RWPE1 (cell line): Measurements from ENCODE around the gene ABCF2.

Source experiments
- CTCF ChIA-PET: fragments of 350-600 bp; sonication (Branson Sonifier 250); formaldehyde crosslinking; extraction: SDS; loops from one replicate; lab custom pipeline; 2021; lab: Yijun Ruan, JAX
- POLR2A ChIA-PET: fragments of 400-600 bp; formaldehyde crosslinking; extraction: SDS; loops from one replicate; lab custom pipeline; 2020; ENCODE audit warnings: antibody characterized with exemption; ENCODE audit not compliant: low non-redundant PET; lab: Yijun Ruan, JAX
- DNase-seq: peaks from one replicate; pipeline ENCODE4 v3.0.0; 2012; ENCODE audit warnings: low spot score
- H3K27ac ChIP-seq: fragments of 450-650 bp; 2 replicates; pipeline ENCODE4 v1.5.1; 2017
- TF ChIP-seq, protein P1 (sequence below): fragments of 450-650 bp; conservative IDR thresholded peaks from 2 replicates; pipeline ENCODE4 v1.5.1; 2017; ENCODE audit warnings: low read depth, mild to moderate bottlenecking

ABCF2 gene

DNA sequence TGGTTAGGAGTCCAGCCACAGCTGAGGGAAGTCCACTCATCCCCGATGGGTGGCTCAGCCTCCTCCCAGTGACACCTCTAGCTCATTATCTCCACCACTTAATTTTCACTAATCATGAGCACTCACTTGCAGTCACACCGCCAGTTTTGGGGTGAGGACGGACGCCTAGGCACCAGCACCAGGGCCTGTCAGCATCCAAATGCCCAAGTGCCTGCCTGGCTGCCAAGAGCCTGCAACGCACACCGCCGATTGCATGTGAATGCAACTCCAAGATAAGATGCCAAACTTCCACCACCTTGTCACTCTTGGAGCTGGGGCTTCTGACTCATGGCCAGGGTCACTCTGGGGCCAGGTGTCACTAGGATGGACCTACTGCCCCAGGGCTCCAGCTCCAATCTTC, 45.9 kb upstream of the ABCF2 start:
- no peak overlapping the region for H3K27ac ChIP-seq
- POLR2A ChIA-PET = no interaction called here
- no peak for DNase-seq
- TF ChIP-seq, protein P1, sequence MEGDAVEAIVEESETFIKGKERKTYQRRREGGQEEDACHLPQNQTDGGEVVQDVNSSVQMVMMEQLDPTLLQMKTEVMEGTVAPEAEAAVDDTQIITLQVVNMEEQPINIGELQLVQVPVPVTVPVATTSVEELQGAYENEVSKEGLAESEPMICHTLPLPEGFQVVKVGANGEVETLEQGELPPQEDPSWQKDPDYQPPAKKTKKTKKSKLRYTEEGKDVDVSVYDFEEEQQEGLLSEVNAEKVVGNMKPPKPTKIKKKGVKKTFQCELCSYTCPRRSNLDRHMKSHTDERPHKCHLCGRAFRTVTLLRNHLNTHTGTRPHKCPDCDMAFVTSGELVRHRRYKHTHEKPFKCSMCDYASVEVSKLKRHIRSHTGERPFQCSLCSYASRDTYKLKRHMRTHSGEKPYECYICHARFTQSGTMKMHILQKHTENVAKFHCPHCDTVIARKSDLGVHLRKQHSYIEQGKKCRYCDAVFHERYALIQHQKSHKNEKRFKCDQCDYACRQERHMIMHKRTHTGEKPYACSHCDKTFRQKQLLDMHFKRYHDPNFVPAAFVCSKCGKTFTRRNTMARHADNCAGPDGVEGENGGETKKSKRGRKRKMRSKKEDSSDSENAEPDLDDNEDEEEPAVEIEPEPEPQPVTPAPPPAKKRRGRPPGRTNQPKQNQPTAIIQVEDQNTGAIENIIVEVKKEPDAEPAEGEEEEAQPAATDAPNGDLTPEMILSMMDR = no peak
- CTCF ChIA-PET = no interaction called here

DNA sequence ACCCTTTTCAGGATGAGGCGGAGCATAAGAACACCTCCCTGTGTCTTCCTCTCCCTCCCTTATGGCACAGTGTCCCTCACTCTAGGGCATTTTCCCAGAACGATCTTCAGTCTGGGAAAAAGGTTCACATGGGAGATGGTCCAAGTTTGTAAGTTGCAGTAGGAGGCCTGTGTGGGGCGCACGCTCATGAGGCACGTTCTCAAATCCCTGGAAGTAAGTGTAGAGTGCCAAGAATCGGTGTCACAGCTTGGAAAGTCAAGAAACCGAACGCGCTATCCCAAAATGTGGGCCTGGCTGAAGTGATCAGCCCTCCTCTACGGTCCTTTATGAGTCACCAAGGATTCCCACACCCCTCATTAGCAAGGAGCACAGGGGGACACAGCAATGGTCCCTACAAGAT, 45.4 kb upstream of the ABCF2 start:
- CTCF ChIA-PET = no interaction called here
- POLR2A ChIA-PET = no interaction called here
- DNase-seq = no peak
- no peak overlapping the region for H3K27ac ChIP-seq
- TF ChIP-seq, protein P1 = no peak

DNA sequence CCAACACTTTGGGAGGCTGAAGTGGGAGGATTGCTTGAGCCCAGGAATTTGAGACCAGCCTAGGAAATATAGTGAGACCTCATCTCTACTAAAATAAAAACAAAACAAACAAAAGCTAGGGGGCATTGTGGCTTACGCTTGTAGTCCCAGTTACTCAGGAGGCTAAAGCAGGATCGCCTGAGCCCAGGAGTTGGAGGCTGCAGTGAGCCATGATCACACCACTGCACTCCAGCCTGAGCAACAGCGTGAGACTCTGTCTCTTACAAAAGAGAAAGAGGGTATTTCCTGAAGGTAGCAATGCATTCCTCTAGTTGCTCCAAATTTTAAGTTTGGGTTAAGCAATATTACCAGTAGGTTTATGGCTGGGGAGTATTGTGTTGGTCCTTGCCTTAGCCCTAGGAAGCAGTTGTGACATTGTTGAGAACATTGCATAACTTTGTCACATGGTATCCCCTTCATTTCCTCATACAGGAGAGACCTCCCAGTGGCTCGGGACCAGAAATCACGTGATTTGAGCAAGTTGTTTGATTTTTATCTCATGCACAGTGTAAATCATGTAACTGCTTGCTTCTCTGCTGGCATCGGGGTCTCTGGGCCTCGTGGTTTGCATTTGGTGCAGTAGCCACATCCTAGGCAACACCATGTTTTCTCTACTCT, 44.8 kb upstream of the ABCF2 start:
- TF ChIP-seq, protein P1 = no peak
- no peak overlapping the region for H3K27ac ChIP-seq
- POLR2A ChIA-PET = no interaction called here
- DNase-seq = no peak
- CTCF ChIA-PET = no interaction called here

DNA sequence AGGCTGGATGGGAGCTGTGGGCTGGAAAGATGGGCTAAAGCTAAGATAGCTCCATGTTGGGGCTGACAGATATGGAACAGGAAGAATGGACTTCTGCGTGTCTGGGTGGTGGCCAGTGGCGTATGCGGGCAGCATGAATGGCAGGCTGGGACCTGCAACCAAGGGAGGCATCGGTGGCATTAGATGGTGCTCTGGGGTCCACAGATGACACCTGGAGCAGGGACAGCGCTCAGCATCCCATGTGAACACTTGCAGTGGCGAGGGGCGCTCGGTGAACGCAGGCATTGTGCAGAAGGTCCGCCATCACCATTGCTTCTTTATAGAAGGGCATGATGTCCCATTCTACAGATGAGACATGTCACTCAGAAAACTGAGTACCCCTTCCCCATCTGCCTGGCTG, 42.5 kb upstream of the ABCF2 start:
- POLR2A ChIA-PET = no interaction called here
- no peak for DNase-seq
- CTCF ChIA-PET = interaction anchor here (0.7 kb wide), 1 partner anchor 26 kb away, joined by 3 read pairs; no protein-coding TSS in a partner anchor

DNA sequence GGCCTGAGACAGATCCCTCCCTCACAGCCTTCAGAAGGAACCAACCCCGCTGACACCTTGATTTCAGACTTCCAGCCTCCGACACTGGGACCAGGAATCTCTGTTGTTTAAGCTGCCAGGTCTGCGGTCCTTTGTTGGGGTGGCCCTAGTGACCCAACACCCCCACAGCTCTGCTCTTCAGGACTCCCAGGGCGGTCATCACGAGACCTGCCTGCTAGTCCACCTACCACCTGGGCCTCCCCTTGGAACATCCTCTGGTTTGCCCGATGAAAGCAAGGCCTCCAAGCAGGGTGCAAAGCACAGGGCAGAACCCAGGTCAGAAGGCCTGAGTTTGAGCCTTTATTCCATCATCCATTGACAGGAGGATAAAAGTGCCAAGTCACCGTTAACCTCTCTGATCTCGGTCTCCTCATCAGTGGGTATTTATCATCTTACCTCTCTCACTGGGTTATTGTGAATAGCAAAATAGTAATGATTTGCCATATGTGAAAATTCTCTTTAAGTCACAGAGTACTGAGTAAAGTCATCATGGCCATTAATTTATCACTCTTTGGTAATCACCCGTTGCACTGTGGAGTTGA, 38.4 kb upstream of the ABCF2 start:
- DNase-seq = no peak
- H3K27ac ChIP-seq = no peak overlapping the region
- TF ChIP-seq, protein P1 = no peak
- ChIA-PET POLR2A (no interaction called here), CTCF (interaction anchor here (0.5 kb wide), 1 partner anchor 1047 kb away, joined by 3 read pairs; no protein-coding TSS in a partner anchor)

More for the DNA sequence above, 42.5 kb upstream of the ABCF2 start:
- no peak overlapping the region for H3K27ac ChIP-seq
- TF ChIP-seq, protein P1 = no peak

DNA sequence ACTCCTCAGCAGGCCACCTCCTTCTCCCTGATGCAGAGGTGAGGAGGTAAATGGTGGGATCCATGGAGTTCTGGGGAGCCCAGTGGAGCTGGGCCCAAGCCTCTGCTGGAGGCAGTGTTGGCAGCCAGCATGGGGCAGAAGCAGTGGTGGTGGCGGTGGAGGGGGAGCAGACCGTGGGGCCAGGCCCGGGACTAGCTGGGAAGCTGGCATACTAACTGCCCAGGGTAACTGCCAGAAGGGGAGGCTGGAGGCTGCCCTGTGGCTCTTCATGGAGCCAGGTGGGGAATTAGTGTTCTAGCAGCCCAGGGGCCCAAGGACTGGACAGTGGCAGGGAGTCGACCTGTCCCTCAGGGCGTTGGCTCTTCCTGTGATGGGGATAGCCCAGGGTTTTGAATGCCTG, 37.6 kb upstream of the ABCF2 start:
- no peak overlapping the region for H3K27ac ChIP-seq
- POLR2A ChIA-PET = no interaction called here
- CTCF ChIA-PET = interaction anchor here (0.5 kb wide), 1 partner anchor 1048 kb away, joined by 3 read pairs; no protein-coding TSS in a partner anchor
- DNase-seq = no peak
- TF ChIP-seq, protein P1 = no peak
